NCI-H2107 treated with DMSO at 0.1 percent for 48 hours (cell line): ENCODE results near the gene PAMR1.
A peak's percentile ranks its signal among the peaks of the same experiment; 100 is the strongest.
"Not testable (repeated sequence)": the region's sequence is repeated elsewhere in the genome, so short reads cannot be mapped to it uniquely, and the experiment has no call there.

ENCODE experiments used
- DNase-seq: peaks from one replicate; lab custom pipeline; 2025; ENCODE audit not compliant: unreplicated experiment; lab: John Stamatoyannopoulos, UW

Gene PAMR1

GRCh38 chr11:35525501-35526175 is at the start of gene PAMR1:
Gene PAMR1, minus strand, starts transcription at chr11:35525616. Its CDS starts 31 bp downstream, at chr11:35525585.
- peak; percentile 3 for DNase-seq

GRCh38 chr11:35571696-35572095 is 46.3 kb upstream of the PAMR1 start:
- DNase-seq, result no peak

DNA sequence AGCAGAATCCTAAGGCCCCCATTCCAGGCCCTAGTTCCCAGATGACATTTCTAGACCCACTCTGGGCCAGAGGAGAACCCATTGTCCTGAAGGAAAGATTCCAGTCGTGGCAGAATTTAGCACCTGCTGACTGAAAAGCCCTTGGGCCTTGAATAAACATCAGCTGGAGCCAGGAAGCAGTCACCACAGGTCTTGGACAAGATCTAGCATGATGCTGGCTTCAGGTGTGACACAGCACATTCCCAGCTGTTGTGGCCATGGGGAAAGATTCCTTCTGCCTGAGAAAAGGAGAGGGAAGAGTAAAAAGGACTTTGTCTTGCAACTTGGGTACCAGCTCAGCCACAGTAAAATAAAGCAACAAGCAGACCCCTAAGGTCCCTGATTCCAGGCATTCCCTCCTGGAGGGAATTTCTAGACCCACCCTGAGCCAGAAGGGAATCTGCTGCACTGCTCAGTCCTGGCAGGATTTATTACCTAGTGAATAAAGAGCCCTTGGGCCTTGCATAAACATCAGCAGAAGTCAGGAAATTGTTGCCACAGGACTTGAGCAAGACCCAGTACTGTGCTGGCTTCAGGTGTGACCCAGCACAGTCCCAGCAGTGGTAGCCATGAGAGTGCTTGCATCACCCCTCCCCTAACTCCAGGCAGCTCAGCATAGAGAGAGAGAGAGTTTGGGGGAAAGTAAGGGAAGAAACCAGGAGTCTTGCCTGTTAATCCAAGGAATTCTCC is 42.5 kb upstream of the PAMR1 start:
- no peak for DNase-seq

DNA sequence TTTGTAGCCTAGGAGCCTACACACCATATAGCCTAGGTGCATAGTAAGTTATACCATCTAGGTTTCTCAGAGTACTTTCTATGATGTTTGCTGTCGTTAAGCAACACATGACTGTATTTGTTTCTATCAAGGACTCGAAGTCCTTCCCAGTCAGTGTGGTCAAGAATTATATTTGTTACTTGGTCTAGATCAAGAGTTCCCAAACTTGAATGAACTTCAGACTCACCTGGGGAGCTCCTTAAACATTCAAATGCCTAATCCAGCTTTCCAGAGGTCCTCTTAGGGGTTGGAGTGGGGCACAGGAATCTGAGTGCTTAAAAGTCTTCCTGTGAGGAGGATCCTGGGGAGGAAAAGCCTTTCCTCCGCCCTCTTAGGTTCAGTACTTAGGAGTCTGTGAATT is 41.5 kb upstream of the PAMR1 start:
- DNase-seq, result no peak

GRCh38 chr11:35566181-35566580 is 40.8 kb upstream of the PAMR1 start:
- no peak for DNase-seq

DNA sequence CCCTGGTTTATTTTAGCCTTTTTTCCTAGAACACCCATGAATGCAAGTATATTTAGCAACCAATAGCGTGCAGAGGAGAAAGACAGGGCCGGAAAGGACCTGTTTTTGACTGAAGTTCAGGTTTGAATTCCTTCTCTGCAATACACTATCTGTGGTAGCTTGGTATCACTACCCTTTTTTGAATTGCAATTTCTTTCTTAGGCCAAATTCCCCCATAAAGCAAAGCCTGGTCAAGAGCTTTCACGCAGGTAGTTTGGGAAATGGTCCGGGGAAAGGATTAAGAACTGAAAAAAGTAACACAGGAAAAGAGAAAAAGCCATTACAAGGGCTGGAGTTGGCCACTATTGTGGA is 38.8 kb upstream of the PAMR1 start:
- DNase-seq, result no peak

DNA sequence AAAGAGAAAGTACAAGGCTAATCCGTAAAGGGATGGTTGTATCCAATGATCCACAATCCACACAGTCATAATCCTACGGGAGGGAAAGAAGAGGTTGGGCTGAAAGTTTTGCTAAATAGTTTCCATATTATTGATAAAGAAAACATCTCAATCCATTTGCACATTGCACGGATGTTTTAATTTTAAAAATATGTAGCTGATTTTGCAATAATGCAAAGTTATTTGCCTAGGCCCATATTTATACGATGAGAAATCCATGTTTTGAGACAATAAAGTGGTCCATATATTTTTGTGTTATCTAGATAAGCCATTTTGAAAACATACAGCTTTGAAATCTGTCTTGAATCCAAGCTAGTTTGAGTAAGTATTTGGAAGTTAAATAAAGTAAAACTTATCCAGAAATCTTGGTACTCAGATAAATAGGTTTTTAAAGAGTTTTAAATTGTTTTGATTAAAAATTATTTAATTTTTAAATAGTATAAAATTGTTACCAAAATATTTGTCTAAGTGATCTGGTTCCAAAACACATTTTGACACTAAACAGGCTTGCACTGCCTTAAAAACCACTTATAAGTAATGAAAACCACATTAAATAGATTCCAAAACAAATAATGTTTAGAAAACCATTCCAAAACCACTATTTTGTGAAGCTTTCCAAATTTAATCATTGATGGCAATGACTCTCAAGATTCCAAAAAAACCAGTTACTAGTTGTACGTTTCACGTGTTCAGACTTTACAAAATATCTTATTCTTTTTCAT is 38.2 kb upstream of the PAMR1 start:
- DNase-seq, result no peak

DNA sequence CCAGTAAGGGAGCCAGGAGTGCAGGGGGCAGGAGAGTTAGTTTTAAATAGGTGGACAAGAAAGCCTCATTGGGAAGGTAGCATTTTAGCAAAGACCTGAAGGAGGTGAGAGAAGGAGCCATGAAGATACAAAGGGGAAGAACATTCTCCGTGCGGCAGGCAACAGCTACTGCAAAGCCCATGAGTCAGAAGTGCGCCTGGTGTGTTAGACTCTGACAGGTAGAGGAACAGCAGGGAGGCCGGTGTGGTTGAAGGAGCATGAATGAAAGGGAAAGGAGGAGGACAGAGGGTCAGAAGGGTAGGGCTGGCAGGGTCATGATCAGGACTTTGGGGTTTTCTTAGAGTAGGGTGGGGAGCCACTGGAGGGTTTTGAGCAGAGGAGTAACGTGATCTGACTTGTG is 34.5 kb upstream of the PAMR1 start:
- DNase-seq, result no peak

GRCh38 chr11:35558513-35558912 is 33.1 kb upstream of the PAMR1 start:
- DNase-seq, result no peak

GRCh38 chr11:35555488-35555887 is 30.1 kb upstream of the PAMR1 start:
- DNase-seq, result no peak

DNA sequence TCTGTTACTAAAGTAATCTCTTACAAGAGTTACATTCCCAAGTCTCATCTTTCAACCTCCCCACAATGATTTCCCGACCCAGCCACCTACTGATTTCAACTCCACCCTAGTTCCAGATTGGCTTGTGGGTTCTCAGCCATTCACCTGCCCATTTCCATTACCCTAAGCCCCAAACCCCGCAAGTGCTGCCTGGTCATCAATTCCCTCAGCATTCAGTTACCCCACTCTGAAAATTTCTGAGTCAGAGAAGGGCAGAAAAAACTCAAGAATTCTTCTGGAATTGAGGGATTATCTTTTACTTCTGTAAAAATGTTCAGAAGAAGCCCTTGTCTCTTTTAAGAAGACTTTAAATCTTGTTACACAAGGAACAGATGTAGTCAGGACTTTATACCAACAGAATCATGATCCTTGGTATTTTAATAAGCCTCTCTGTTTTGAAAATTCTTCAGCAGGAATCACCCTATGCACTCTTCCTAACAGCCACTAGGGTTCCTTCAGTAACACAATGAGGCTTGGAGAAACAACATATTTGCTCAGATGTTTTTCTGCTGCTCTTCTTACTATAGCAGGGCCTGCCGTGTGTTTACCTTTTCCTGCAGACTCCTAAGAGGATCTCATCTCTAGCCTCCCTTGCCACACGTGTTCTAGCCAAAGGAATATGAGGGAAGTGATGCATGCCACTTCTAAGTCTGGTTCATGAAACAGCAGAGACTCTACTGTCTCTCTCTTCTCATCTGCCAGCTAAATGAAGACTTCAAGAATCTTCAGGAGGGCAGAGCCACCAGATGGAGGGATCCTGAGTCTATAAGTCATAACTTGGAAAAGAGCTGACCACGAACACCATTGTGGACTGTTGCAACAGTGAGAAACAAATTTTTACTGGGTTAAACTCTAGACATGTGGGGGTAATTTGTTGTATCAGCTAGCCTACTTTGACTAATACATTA is 29.3 kb upstream of the PAMR1 start:
- no peak for DNase-seq

DNA sequence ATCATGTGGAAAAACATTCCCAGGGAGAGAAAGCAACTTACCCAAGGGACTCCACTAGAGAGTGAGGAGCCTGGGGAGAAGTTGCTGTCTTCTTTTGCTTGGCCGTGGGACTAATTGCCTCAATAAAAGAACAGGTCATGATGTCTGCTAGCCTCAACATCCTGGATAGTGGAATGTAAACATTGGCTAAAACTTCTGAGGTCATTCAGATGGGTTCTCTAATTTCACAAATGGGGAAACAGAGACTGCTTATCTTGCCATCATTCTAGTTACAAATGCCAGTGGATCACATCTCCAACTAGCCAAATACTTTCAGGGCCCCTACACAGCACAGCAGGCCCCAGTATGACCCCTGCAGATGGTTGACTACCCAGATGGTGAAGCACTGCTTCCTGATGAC is 28.4 kb upstream of the PAMR1 start:
- DNase-seq, result no peak

DNA sequence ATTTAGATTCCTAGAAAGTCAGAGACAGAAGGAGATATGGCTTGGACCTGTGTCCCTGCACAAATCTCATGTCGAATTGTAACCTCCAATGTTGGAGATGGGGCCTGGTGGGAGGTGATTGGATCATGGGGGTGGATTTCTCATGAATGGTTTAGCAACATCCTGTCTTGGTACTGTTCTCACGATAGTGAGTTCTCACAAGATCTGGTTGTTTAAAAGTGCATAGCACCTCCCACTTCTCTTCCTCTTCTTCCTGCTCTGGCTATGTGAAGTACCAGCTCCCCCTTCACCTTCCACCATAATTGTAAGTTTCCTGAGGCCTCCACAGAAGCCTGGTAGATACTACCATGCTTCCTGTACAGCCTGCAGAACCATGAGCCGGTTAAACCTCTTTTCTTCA is 27.6 kb upstream of the PAMR1 start:
- DNase-seq, result no peak

GRCh38 chr11:35552616-35553015 is 27.2 kb upstream of the PAMR1 start:
- no peak for DNase-seq

- DNase-seq, result no peak
Measured at GRCh38 chr11:35550374-35551036, 25.1 kb upstream of the PAMR1 start.

DNA sequence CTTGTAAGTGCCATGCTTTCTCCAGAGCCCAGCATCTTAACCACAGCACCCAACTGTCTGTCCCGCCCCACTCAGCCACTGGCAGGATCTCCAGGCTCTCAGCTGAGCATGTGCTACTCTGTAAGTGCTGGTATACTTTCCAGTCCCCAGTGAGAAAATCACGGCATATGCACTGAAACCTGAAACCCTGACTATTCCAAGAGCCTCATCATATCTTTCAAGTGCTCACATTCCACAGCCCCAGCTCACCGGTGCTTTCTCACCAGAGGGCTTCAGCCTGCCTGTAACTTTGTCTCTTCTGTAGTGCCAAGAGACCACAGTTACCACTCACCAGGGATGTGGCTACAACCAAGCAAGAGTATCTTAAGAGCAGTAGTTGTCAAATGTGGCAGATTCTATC is 24.4 kb upstream of the PAMR1 start:
- DNase-seq, result peak; percentile 36

GRCh38 chr11:35548925-35549561 is 23.6 kb upstream of the PAMR1 start:
- no peak for DNase-seq

GRCh38 chr11:35547995-35548394 is 22.6 kb upstream of the PAMR1 start:
- DNase-seq, result not testable (repeated sequence)

DNA sequence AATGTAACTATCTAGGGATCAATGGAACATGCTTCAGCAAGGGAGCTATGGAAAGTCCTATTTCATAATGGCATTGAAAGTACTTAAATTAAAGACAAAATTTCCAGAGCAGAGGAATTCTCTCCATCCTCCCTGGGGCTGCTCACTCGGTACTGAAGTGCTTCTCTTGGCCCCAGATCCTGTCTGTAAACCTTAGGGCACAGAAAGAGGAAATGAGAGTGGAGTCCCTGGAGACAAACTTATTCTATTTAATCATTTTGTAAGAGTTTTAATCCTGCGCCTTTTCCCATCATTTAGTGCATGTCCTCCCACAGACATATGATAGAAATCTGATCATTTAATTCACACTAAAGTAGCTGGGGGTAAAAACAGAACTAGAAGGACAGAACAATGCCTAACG is 20.9 kb upstream of the PAMR1 start:
- DNase-seq, result no peak

DNA sequence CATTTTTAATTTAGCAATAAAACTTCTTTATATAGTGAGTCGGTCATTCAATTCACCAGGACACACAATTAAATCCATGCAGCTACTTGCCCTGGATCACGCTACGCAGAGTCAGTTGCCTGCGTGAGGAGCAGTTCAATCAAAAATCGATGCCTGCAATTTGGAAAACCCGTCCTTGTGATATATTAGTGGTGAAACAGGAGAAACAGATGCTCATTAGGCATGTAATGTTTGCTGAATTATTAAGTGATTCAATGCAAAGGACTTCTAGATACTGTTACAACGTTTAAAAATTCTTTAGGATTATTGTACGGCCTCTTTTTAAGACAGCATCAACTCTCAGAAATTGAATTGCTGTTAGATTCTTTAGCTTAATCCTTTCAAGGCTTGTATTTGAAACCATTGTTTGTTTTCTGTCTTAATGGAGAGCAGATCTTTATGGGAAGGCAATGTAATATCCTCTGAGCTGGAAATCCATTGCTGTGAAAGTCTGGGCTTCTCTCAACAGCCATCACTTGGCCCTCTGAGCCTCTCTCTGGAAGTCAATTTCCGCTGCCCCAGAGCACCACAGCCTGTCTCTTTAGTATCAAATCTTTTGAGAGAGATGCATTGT is 20.1 kb upstream of the PAMR1 start:
- no peak for DNase-seq
